Nephron progenitor cell (in vitro differentiated cells): ENCODE data around the gene SUV39H2.
"Not testable (repeated sequence)": the region's sequence is repeated elsewhere in the genome, so short reads cannot be mapped to it uniquely, and the experiment has no call there.

Source experiments
- DNase-seq: peaks from one replicate; pipeline ENCODE4 v3.0.0; 2021
- H3K27ac Mint-ChIP-seq: 2 replicates; pipeline ENCODE4 v1.8.0; 2021; ENCODE audit warnings: mild to moderate bottlenecking, moderate library complexity, mixed read lengths
- H3K27me3 Mint-ChIP-seq: 2 replicates; pipeline ENCODE4 v1.8.0; 2021; ENCODE audit warnings: mild to moderate bottlenecking, low read depth, mixed read lengths; ENCODE audit not compliant: poor library complexity
- H3K36me3 Mint-ChIP-seq: 2 replicates; pipeline ENCODE4 v1.8.0; 2021; ENCODE audit warnings: low read depth, mixed read lengths
- H3K4me1 Mint-ChIP-seq: 2 replicates; pipeline ENCODE4 v1.8.0; 2021; ENCODE audit warnings: mixed read lengths
- H3K4me3 Mint-ChIP-seq: 2 replicates; pipeline ENCODE4 v1.8.0; 2021; ENCODE audit warnings: mild to moderate bottlenecking, moderate library complexity, mixed read lengths
- H3K9me3 Mint-ChIP-seq: 2 replicates; pipeline ENCODE4 v1.8.0; 2021; ENCODE audit warnings: mild to moderate bottlenecking, moderate library complexity, mixed read lengths
- TF ChIP-seq, protein P1 (sequence below): fragments of 200-600 bp; sonication (generic); IDR thresholded peaks from 2 replicates; pipeline ENCODE4 v1.5.0; 2021; ENCODE audit warnings: antibody characterized with exemption

Gene SUV39H2

DNA sequence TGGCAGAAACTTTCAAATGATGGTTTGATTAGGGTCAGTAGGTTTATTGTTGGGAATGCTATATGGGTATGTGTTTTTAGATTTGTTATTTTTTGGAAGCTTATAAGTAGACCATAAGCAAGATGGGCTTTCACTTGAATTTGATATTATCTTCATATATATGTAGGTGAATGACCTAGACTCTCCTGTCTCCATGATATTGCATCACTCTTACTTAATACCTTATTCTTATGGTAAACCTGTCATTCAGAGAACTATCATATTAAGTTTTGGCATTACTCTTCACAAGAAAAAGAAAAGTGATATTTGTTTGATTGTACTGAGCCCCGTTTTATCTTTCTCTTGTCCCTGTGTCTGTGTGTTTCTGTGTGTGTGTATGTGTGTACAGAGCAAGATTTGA is 23.2 kb upstream of the SUV39H2 start:
- DNase-seq = no peak
- Mint-ChIP-seq H3K4me1 (no peaks in the 10 kb centered on the region), H3K36me3 (peaks cover 17% of the 10 kb centered on the region), H3K27me3 (no peaks in the 10 kb centered on the region), H3K27ac (no peak overlapping the region), H3K9me3 (no peaks in the 10 kb centered on the region), H3K4me3 (no peak overlapping the region)
- TF ChIP-seq, protein P1, sequence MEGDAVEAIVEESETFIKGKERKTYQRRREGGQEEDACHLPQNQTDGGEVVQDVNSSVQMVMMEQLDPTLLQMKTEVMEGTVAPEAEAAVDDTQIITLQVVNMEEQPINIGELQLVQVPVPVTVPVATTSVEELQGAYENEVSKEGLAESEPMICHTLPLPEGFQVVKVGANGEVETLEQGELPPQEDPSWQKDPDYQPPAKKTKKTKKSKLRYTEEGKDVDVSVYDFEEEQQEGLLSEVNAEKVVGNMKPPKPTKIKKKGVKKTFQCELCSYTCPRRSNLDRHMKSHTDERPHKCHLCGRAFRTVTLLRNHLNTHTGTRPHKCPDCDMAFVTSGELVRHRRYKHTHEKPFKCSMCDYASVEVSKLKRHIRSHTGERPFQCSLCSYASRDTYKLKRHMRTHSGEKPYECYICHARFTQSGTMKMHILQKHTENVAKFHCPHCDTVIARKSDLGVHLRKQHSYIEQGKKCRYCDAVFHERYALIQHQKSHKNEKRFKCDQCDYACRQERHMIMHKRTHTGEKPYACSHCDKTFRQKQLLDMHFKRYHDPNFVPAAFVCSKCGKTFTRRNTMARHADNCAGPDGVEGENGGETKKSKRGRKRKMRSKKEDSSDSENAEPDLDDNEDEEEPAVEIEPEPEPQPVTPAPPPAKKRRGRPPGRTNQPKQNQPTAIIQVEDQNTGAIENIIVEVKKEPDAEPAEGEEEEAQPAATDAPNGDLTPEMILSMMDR = no peak

DNA sequence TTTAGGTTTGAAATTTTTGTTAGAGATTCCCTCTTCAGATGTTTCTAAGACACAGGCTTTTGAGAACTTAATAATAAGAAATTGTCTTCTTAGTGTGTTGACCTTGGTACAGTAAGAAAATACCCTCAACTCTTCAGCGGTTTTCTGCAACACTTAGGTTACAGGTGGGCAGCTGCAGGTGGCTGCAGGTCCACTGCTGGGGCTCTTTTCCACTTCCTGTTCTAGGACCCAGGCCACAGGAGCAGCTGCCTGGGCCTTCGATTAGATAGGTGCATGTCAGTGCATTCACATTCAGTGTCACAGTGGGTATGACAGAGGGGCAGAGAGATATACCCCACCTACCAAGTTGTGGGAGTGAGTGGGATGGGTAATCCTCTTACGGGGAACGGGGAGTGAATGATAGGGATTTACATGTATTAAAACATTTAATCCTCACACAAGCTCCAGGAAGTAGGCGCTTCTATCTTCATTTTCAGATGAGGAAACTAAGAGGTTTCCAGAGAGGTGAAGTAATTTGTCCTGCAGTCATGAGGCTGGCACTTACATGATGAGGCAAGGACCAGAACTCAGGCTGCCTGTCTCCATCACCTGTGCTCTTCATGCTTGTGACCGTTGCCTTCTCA is 20.2 kb upstream of the SUV39H2 start:
- H3K4me1 Mint-ChIP-seq = no peaks in the 10 kb centered on the region
- no peaks in the 10 kb centered on the region for H3K9me3 Mint-ChIP-seq
- no peaks in the 10 kb centered on the region for H3K27me3 Mint-ChIP-seq
- TF ChIP-seq, protein P1 = no peak
- no peak for DNase-seq
- H3K27ac Mint-ChIP-seq = no peak overlapping the region
- H3K4me3 Mint-ChIP-seq = no peak overlapping the region
- H3K36me3 Mint-ChIP-seq = peaks cover 19% of the 10 kb centered on the region

DNA sequence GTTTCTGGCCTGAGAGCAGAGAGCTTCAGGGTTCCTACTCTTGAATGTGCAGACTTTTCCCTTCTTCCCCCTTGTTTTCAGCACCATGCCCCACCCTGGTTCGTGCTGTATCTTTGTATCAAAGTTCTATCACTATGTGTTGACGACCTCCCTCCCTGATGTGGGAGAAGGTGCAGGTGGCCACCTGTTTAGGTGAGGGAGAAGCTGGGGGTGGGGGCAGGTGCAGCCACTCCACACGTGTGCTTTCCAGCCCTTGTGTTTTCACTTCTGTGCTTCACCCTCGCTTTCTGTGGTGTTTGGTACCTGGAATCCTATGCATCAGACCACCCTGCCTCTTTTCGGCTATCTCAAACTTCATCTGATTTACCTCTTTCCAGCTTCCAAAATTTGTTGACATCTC is 19.6 kb upstream of the SUV39H2 start:
- no peak for DNase-seq
- Mint-ChIP-seq H3K4me3 (no peak overlapping the region), H3K27me3 (no peaks in the 10 kb centered on the region), H3K9me3 (no peaks in the 10 kb centered on the region), H3K36me3 (peaks cover 24% of the 10 kb centered on the region), H3K27ac (no peak overlapping the region), H3K4me1 (no peaks in the 10 kb centered on the region)
- TF ChIP-seq, protein P1 = no peak

DNA sequence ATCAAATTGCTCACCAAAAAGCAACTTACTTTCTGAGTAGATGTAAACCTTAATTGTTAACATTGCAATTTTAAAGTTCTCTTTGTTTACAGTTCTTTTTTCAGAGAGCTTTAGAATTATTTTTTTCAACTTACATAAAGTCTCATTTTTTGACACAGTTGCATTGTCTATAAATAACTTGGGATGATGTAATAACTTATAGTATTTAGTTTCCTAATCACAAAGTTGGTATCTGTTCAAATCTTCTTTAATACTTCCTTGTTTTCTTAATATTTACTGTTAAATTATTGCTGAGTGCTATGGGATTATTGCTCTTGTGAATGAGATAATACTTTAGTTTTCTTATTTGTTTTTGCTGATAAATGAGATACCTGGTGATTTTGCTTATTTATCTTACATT is 18.9 kb upstream of the SUV39H2 start:
- Mint-ChIP-seq H3K4me3 (no peak overlapping the region), H3K9me3 (peaks cover 2% of the 10 kb centered on the region), H3K4me1 (no peaks in the 10 kb centered on the region), H3K36me3 (peaks cover 25% of the 10 kb centered on the region), H3K27ac (no peak overlapping the region), H3K27me3 (no peaks in the 10 kb centered on the region)
- no peak for DNase-seq
- TF ChIP-seq, protein P1 = no peak

DNA sequence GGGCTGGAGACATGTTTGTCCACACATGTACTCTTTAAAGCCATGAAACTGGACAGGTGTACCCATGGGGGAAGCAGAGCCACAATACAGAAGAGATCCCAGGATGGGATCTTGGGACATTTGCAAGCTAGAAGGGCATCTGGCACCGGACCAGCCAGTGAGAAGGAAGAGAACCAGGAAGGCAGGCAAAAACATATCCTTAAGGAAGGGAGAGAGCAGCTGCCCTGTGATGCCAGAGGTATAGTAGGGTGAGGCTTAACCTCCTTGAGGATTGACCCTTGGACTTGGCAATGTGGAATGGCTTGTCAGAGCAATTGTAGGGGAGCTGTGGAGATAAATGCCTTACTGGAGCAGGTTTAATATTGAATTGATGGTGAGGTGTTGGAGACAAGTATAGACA is 17.9 kb upstream of the SUV39H2 start:
- H3K9me3 Mint-ChIP-seq = peaks cover 8% of the 10 kb centered on the region
- TF ChIP-seq, protein P1 = no peak
- no peak overlapping the region for H3K4me3 Mint-ChIP-seq
- DNase-seq = no peak
- H3K4me1 Mint-ChIP-seq = no peaks in the 10 kb centered on the region
- H3K36me3 Mint-ChIP-seq = peaks cover 32% of the 10 kb centered on the region
- H3K27ac Mint-ChIP-seq = peak overlapping the region; percentile 55
- H3K27me3 Mint-ChIP-seq = no peaks in the 10 kb centered on the region

DNA sequence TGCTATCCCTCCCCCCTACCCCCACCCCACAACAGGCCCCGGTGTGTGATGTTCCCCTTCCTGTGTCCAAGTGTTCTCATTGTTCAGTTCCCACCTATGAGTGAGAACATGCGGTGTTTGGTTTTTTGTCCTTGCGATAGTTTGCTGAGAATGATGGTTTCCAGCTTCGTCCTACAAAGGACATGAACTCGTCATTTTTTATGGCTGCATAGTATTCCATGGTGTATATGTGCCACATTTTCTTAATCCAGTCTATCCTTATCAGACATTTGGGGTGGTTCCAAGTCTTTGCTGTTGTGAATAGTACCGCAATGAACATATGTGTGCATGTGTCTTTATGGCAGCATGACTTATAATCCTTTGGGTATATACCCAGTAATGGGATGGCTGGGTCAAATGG is 14.2 kb upstream of the SUV39H2 start:
- H3K27ac Mint-ChIP-seq = not testable (repeated sequence)
- H3K36me3 Mint-ChIP-seq = peaks cover 56% of the 10 kb centered on the region

DNA sequence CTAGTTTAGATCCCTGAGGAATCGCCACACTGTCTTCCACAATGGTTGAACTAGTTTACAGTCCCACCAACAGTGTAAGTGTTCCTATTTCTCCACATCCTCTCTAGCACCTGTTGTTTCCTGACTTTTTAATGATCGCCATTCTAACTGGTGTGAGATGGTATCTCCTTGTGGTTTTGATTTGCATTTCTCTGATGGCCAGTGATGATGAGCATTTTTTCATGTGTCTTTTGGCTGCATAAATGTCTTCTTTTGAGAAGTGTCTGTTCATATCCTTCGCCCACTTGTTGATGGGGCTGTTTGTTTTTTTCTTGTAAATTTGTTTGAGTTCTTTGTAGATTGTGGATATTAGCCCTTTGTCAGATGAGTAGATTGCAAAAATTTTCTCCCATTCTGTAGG is 13.8 kb upstream of the SUV39H2 start:
- not testable (repeated sequence) for H3K9me3 Mint-ChIP-seq, H3K27ac Mint-ChIP-seq, H3K4me1 Mint-ChIP-seq, H3K4me3 Mint-ChIP-seq, DNase-seq, H3K27me3 Mint-ChIP-seq
- peaks cover 61% of the 10 kb centered on the region for H3K36me3 Mint-ChIP-seq

More for the DNA sequence above, 14.2 kb upstream of the SUV39H2 start:
- not testable (repeated sequence) for H3K4me3 Mint-ChIP-seq, H3K9me3 Mint-ChIP-seq, DNase-seq, H3K4me1 Mint-ChIP-seq, H3K27me3 Mint-ChIP-seq
